ENCODE measurements around the gene COG1. TPM values are rescaled to one million over a fixed set of nuclear protein-coding genes. Genes with fewer than 3 reads are reported as not detected.

COG1 gene
- total and polyA plus RNA-seq, 2 donors (not counting 1 experiment from before 2014, with no cell fraction given) = 20.0 to 21.0 TPM

- no peak overlapping the region for H3K27ac ChIP-seq (ENCODE audit: insufficient read depth, low read length)
- no peak overlapping the region for H3K9ac ChIP-seq (ENCODE audit: insufficient read depth, low read length)
- no peak overlapping the region for H3K4me2 ChIP-seq (ENCODE audit: extremely low read depth, insufficient read depth, low read length)
- no peak overlapping the region for H2AFZ ChIP-seq (ENCODE audit: low read length)
- no peaks in the 10 kb centered on the region for H3K9me3 ChIP-seq (ENCODE audit: control insufficient read depth, insufficient read depth, low read depth, low read length)
- H3K4me1 ChIP-seq (ENCODE audit: control insufficient read depth, extremely low read depth, insufficient read depth, low read length) = no peaks in the 10 kb centered on the region
- no peaks in the 10 kb centered on the region for H3K79me2 ChIP-seq (ENCODE audit: control insufficient read depth, insufficient read depth, low read length)
- H3K36me3 ChIP-seq (ENCODE audit: control insufficient read depth, insufficient read depth, low read length) = no peaks in the 10 kb centered on the region
- TF ChIP-seq EZH2 (IDR thresholded peaks at IDR 0.05; ENCODE audit: low read length, missing control alignments) (no peak), CTCF (conservative IDR thresholded peaks at IDR 0.05 in 1 of 2, IDR thresholded peaks at IDR 0.05 in 1 of 2; ENCODE audit: low read depth in 1 of 2, low read length in 2 of 2) (no peak)
- H3K27me3 ChIP-seq (ENCODE audit: control insufficient read depth, insufficient read depth, low read length) = no peaks in the 10 kb centered on the region
- no peaks in the 10 kb centered on the region for H4K20me1 ChIP-seq (ENCODE audit: control insufficient read depth, extremely low read depth, insufficient read depth, low read length)
- no peak for DNase-seq (ENCODE audit: low read depth in 2 of 2)
- no peak overlapping the region for H3K4me3 ChIP-seq (replicated peaks in 1 of 4; ENCODE audit: control extremely low read depth in 1 of 4, insufficient read depth in 1 of 4, low read depth in 3 of 4, low read length in 4 of 4)
Observed at GRCh38 chr17:73174126-73174525, 18.7 kb upstream of the COG1 start.

GRCh38 chr17:73175962-73176565 is 16.8 kb upstream of the COG1 start:
- H3K4me3 ChIP-seq (replicated peaks in 1 of 4; ENCODE audit: control extremely low read depth in 1 of 4, insufficient read depth in 1 of 4, low read depth in 3 of 4, low read length in 4 of 4) = no peak overlapping the region
- no peaks in the 10 kb centered on the region for H3K9me3 ChIP-seq (ENCODE audit: control insufficient read depth, insufficient read depth, low read depth, low read length)
- H4K20me1 ChIP-seq (ENCODE audit: control insufficient read depth, extremely low read depth, insufficient read depth, low read length) = no peaks in the 10 kb centered on the region
- no peaks in the 10 kb centered on the region for H3K79me2 ChIP-seq (ENCODE audit: control insufficient read depth, insufficient read depth, low read length)
- no peak overlapping the region for H3K4me2 ChIP-seq (ENCODE audit: extremely low read depth, insufficient read depth, low read length)
- no peak for DNase-seq (ENCODE audit: low read depth in 2 of 2)
- H3K4me1 ChIP-seq (ENCODE audit: control insufficient read depth, extremely low read depth, insufficient read depth, low read length) = no peaks in the 10 kb centered on the region
- H2AFZ ChIP-seq (ENCODE audit: low read length) = no peak overlapping the region
- H3K9ac ChIP-seq (ENCODE audit: insufficient read depth, low read length) = no peak overlapping the region
- TF ChIP-seq CTCF (conservative IDR thresholded peaks at IDR 0.05 in 1 of 2, IDR thresholded peaks at IDR 0.05 in 1 of 2; ENCODE audit: low read depth in 1 of 2, low read length in 2 of 2) (no peak), EZH2 (IDR thresholded peaks at IDR 0.05; ENCODE audit: low read length, missing control alignments) (no peak)
- no peak overlapping the region for H3K27ac ChIP-seq (ENCODE audit: insufficient read depth, low read length)
- no peaks in the 10 kb centered on the region for H3K27me3 ChIP-seq (ENCODE audit: control insufficient read depth, insufficient read depth, low read length)
- H3K36me3 ChIP-seq (ENCODE audit: control insufficient read depth, insufficient read depth, low read length) = no peaks in the 10 kb centered on the region

- H3K79me2 ChIP-seq (ENCODE audit: control insufficient read depth, insufficient read depth, low read length) = no peaks in the 10 kb centered on the region
- H4K20me1 ChIP-seq (ENCODE audit: control insufficient read depth, extremely low read depth, insufficient read depth, low read length) = no peaks in the 10 kb centered on the region
- H2AFZ ChIP-seq (ENCODE audit: low read length) = no peak overlapping the region
- no peak for TF ChIP-seq CTCF (conservative IDR thresholded peaks at IDR 0.05 in 1 of 2, IDR thresholded peaks at IDR 0.05 in 1 of 2; ENCODE audit: low read depth in 1 of 2, low read length in 2 of 2)
- no peaks in the 10 kb centered on the region for H3K27me3 ChIP-seq (ENCODE audit: control insufficient read depth, insufficient read depth, low read length)
- no peaks in the 10 kb centered on the region for H3K36me3 ChIP-seq (ENCODE audit: control insufficient read depth, insufficient read depth, low read length)
- no peak overlapping the region for H3K4me2 ChIP-seq (ENCODE audit: extremely low read depth, insufficient read depth, low read length)
- no peak for DNase-seq (ENCODE audit: low read depth in 2 of 2)
- H3K9me3 ChIP-seq (ENCODE audit: control insufficient read depth, insufficient read depth, low read depth, low read length) = no peaks in the 10 kb centered on the region
- no peak overlapping the region for H3K27ac ChIP-seq (ENCODE audit: insufficient read depth, low read length)
- H3K4me3 ChIP-seq (replicated peaks in 1 of 4; ENCODE audit: control extremely low read depth in 1 of 4, insufficient read depth in 1 of 4, low read depth in 3 of 4, low read length in 4 of 4) = no peak overlapping the region
- no peaks in the 10 kb centered on the region for H3K4me1 ChIP-seq (ENCODE audit: control insufficient read depth, extremely low read depth, insufficient read depth, low read length)
- H3K9ac ChIP-seq (ENCODE audit: insufficient read depth, low read length) = no peak overlapping the region
Observed at GRCh38 chr17:73179387-73179786, 13.5 kb upstream of the COG1 start.

Measured in fibroblast of lung (primary cell).